Nephron progenitor cell (in vitro differentiated cells): ENCODE measurements around the gene CIDEC.
"Not testable (repeated sequence)": the region's sequence is repeated elsewhere in the genome, so short reads cannot be mapped to it uniquely, and the experiment has no call there.

Experiments
- DNase-seq: peaks from one replicate; pipeline ENCODE4 v3.0.0; 2021
- H3K27ac Mint-ChIP-seq: 2 replicates; pipeline ENCODE4 v1.8.0; 2021; ENCODE audit warnings: mild to moderate bottlenecking, moderate library complexity, mixed read lengths
- H3K27me3 Mint-ChIP-seq: 2 replicates; pipeline ENCODE4 v1.8.0; 2021; ENCODE audit warnings: mild to moderate bottlenecking, low read depth, mixed read lengths; ENCODE audit not compliant: poor library complexity
- H3K36me3 Mint-ChIP-seq: 2 replicates; pipeline ENCODE4 v1.8.0; 2021; ENCODE audit warnings: low read depth, mixed read lengths
- H3K4me1 Mint-ChIP-seq: 2 replicates; pipeline ENCODE4 v1.8.0; 2021; ENCODE audit warnings: mixed read lengths
- H3K4me3 Mint-ChIP-seq: 2 replicates; pipeline ENCODE4 v1.8.0; 2021; ENCODE audit warnings: mild to moderate bottlenecking, moderate library complexity, mixed read lengths
- H3K9me3 Mint-ChIP-seq: 2 replicates; pipeline ENCODE4 v1.8.0; 2021; ENCODE audit warnings: mild to moderate bottlenecking, moderate library complexity, mixed read lengths
- TF ChIP-seq, protein P1 (sequence below): fragments of 200-600 bp; sonication (generic); IDR thresholded peaks from 2 replicates; pipeline ENCODE4 v1.5.0; 2021; ENCODE audit warnings: antibody characterized with exemption

CIDEC gene

DNA sequence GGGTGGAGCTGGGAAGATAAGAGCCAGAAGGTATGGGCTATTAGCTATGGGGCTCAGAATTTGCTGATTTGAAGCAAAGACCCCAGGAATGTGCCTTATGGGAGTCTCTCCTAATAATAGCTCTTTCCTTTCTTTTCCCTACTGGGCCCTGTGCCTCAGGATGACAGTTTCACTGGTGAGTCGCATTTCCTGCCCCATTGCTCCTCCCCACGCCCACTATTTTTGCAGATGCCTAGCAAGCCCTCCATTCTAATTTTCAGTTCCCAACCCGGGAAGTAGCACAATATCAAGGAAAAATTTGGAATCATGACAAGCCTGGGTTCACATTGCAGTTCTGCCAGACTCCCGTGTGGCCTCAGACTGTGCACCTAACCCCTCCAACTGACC lies 23.2 kb upstream of the CIDEC start:
- Mint-ChIP-seq H3K36me3 (no peaks in the 10 kb centered on the region), H3K9me3 (no peaks in the 10 kb centered on the region), H3K27me3 (peaks cover 3% of the 10 kb centered on the region), H3K27ac (no peak overlapping the region), H3K4me3 (no peak overlapping the region), H3K4me1 (peaks cover 2% of the 10 kb centered on the region)
- no peak for DNase-seq
- TF ChIP-seq, protein P1, sequence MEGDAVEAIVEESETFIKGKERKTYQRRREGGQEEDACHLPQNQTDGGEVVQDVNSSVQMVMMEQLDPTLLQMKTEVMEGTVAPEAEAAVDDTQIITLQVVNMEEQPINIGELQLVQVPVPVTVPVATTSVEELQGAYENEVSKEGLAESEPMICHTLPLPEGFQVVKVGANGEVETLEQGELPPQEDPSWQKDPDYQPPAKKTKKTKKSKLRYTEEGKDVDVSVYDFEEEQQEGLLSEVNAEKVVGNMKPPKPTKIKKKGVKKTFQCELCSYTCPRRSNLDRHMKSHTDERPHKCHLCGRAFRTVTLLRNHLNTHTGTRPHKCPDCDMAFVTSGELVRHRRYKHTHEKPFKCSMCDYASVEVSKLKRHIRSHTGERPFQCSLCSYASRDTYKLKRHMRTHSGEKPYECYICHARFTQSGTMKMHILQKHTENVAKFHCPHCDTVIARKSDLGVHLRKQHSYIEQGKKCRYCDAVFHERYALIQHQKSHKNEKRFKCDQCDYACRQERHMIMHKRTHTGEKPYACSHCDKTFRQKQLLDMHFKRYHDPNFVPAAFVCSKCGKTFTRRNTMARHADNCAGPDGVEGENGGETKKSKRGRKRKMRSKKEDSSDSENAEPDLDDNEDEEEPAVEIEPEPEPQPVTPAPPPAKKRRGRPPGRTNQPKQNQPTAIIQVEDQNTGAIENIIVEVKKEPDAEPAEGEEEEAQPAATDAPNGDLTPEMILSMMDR: no peak

DNA sequence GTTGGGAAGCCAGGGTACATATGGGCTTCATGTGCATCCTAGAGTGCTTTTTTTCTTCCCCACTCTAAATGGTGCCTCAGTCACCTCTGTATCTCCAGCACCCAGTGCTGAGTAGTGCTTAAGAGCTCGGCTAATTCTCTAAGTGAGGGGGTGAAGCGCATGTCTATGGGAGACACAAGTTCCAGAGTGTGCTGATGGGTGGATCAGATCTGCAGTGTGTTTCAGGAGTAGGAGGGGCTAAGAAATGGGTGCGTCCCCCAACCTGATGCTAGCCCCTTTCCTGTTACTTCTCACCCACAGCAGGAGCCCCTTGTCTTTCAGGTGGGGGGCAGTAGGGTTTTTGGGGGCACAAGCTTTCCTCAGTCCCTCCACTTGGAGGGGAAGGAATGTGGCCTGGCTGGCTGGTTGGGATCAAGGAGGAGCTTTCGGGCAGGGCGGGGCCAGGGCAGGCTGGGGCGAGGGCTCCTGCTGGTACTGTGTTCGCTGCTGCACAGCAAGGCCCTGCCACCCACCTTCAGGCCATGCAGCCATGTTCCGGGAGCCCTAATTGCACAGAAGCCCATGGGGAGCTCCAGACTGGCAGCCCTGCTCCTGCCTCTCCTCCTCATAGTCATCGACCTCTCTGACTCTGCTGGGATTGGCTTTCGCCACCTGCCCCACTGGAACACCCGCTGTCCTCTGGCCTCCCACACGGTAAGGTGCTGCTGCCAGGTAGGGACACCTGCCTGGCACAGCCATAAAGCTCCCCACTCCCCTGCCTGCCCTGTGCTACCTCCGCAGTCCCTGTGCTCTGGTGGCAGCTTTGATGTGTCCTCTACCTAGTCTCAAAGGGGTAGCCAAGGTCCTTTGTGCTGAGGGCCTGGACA lies 22.6 kb upstream of the CIDEC start, which contains the start of gene IL17RE:
Gene IL17RE, plus strand, starts transcription at position 477 of the 866 bp plus-strand sequence. Its CDS starts 85 bp downstream, at position 562.
- peaks cover 3% of the 10 kb centered on the region for H3K27me3 Mint-ChIP-seq
- DNase-seq: no peak
- H3K36me3 Mint-ChIP-seq: no peaks in the 10 kb centered on the region
- no peaks in the 10 kb centered on the region for H3K9me3 Mint-ChIP-seq
- peak within 1 kb of the TSS; percentile 36 for H3K27ac Mint-ChIP-seq
- H3K4me3 Mint-ChIP-seq: no peak within 1 kb of the TSS
- TF ChIP-seq, protein P1: no peak
- H3K4me1 Mint-ChIP-seq: peaks cover 5% of the 10 kb centered on the region

DNA sequence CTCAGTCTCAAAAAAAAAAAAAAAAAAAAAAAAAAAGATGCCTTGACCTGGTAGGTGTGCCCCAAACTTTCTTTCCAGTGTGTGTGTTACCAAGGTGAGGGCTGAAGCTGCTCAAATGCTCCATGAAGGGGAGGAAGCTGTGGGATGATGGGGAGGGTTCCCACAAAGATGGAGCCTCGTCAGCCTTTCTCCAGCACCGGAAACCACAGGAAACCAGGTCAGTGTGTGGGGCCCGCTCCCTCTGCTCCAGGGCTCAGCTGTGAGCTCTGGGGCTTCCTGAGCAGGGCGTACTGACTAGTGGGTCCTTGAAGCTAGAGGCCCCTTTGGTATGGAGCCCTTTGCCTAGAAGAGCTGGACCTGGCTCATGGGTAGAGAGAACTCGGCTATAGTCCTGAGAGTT lies 21.9 kb upstream of the CIDEC start:
- H3K27ac Mint-ChIP-seq: no peak overlapping the region
- H3K4me1 Mint-ChIP-seq: peaks cover 5% of the 10 kb centered on the region
- TF ChIP-seq, protein P1: no peak
- H3K36me3 Mint-ChIP-seq: no peaks in the 10 kb centered on the region
- H3K27me3 Mint-ChIP-seq: peaks cover 3% of the 10 kb centered on the region
- no peak for DNase-seq
- no peak overlapping the region for H3K4me3 Mint-ChIP-seq
- H3K9me3 Mint-ChIP-seq: no peaks in the 10 kb centered on the region

DNA sequence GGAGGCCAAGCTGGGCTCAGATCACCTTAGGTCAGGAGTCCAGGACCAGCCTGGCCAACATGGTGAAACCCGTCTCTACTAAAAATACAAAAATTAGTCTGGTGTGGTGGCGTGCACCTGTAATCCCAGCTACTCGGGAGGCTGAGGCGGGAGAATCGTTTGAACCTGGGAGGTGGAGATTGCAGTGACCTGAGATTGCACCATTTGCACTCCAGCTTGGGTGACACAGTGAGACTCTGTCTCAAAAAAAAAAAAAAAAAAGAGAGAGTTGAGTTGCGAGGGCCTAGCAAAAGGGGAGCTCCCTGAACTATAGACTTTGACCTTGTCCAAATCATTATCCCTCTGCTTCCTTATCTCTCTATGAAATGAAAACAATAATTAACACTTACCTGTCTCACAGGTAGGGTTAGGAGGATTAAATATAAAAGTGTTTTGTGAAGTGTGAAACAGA lies 20.9 kb upstream of the CIDEC start:
- H3K4me1 Mint-ChIP-seq, H3K27ac Mint-ChIP-seq, H3K27me3 Mint-ChIP-seq, DNase-seq, H3K9me3 Mint-ChIP-seq, H3K36me3 Mint-ChIP-seq, H3K4me3 Mint-ChIP-seq: not testable (repeated sequence)

DNA sequence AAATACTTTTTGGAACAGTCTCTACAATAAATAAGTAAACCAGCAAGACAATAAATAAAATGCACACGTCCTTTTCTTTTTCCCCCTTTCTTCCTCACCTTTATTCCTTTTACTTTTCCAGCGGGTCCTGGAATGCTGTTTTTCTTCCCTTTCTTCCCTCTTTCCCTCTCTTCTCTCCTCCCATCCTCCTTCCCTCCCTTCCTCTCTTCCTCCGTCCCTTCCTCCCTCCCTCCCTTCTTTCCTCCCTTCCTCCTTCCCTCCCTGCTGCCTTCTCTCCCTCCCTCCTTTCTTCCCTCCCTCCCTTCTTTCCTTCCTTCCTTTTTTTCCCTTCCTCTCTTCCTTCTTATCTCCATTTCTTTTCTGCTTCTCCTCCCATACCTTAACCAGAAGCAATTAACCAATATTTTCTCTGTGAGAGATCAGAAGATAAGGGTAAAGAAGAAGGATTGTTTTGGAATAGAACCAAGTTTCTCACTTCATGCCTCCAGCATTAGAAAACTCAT lies 19.3 kb upstream of the CIDEC start:
- Mint-ChIP-seq H3K4me3 (no peak overlapping the region), H3K27me3 (peaks cover 3% of the 10 kb centered on the region), H3K36me3 (peaks cover 7% of the 10 kb centered on the region), H3K27ac (no peak overlapping the region), H3K4me1 (peaks cover 5% of the 10 kb centered on the region), H3K9me3 (no peaks in the 10 kb centered on the region)
- TF ChIP-seq, protein P1: no peak
- no peak for DNase-seq

DNA sequence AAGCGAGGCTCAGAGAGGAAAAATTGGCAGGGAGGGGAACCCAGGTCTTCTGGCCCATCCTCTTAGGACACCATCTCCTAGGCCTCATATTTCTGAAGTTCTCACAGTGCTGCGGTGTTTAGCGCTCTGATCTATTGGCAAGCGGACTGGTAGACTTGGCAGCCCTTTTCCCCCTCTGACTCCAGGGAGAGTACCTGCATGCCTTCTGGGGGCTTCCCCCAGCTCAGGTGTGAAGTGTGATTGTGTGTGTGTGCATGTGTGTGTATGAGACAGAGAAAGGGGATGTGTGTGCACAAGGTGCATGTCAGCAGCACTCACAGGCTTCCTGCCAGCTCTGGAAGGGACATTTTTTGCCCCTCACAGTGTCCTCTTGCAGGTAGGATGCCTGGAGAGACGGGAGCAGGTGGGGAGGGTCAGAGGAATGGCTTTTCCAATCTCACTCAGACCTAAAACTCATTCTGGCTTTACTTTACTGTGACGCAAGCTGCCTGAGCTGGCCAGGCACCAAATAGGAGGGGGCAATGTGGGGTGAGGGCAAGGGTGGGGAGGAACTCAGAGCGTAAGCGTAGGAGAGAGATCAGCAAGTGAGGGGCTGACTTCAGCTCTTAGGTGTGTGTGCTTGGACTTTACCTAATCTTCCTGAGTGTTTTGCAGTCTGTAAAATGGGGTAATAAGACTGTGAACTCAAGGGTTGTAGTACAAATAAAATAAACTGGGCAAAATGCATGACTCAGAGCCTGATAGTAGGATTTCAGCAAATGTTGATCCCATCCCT lies 18.6 kb upstream of the CIDEC start:
- Mint-ChIP-seq H3K9me3 (no peaks in the 10 kb centered on the region), H3K4me3 (no peak overlapping the region), H3K27me3 (peaks cover 3% of the 10 kb centered on the region), H3K36me3 (peaks cover 13% of the 10 kb centered on the region), H3K4me1 (peaks cover 5% of the 10 kb centered on the region), H3K27ac (peak overlapping the region; percentile 40)
- TF ChIP-seq, protein P1: no peak
- no peak for DNase-seq
